SIG-M5 treated with dmso at 0.1 percent for 504 hours (cell line): ENCODE results near the gene ZEB1.
"Not testable (repeated sequence)": the region's sequence is repeated elsewhere in the genome, so short reads cannot be mapped to it uniquely, and the experiment has no call there.

Source experiments
- DNase-seq: peaks from one replicate; lab custom pipeline; 2025; ENCODE audit not compliant: unreplicated experiment; lab: John Stamatoyannopoulos, UW

The ZEB1 gene

DNA sequence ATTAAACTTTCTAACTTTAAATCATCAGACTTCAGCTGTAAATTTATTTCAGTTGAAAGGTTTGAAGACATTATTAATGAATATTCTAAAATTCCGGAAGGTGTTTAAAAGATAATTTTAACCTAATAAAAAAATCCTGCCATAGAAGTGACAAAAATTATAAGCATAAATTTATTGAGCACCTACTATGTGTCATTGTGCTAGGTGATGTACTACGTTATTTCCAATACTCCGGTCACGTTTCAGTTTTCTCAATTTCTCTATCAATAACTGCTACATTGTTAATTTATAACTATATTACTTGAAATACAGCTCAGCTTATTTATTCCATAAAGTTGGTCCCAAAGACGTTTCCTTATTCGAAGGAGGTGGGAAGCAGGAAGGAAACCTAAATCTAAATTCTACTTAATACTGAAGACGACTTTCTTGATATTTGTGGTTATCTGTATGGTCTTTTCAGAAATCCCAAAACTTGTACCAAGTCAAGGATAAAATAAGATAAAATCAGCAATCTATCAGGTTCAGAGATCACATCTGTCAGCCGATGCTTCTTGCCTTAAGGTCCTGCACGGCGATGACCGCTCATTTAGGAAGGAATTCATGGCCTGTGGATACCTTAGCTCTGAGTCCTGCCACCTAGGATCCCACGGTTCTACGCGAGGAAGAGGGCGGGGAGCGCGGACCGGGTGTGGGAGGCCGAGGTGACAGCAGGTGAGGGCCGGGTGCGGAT is 1.2 kb upstream of the ZEB1 start:
- no peak for DNase-seq

DNA sequence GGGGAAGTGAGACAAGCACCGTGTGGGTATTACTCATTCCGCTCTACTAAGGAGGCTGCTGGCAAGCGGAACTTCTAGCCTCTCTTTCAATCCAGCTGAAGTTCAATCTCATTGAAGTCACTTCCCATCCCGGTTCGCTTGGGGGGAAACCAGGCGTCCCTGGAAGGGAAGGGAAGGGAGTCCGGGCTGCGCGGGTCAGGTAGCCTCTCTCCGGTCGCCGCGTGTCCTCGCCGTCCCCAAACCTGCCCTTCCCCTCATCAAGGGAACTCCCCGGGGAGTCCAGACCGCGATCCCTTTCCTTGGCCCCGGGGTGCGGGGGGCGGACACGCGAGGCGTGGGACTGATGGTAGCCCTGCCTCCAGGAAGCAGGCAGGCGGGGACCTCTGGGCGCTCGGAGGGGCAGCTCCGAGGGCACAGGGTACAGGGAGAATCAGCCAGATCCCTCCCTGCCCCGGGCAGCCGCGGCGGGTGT is 598 bp upstream of the ZEB1 start:
- peak; percentile 74 for DNase-seq

DNA sequence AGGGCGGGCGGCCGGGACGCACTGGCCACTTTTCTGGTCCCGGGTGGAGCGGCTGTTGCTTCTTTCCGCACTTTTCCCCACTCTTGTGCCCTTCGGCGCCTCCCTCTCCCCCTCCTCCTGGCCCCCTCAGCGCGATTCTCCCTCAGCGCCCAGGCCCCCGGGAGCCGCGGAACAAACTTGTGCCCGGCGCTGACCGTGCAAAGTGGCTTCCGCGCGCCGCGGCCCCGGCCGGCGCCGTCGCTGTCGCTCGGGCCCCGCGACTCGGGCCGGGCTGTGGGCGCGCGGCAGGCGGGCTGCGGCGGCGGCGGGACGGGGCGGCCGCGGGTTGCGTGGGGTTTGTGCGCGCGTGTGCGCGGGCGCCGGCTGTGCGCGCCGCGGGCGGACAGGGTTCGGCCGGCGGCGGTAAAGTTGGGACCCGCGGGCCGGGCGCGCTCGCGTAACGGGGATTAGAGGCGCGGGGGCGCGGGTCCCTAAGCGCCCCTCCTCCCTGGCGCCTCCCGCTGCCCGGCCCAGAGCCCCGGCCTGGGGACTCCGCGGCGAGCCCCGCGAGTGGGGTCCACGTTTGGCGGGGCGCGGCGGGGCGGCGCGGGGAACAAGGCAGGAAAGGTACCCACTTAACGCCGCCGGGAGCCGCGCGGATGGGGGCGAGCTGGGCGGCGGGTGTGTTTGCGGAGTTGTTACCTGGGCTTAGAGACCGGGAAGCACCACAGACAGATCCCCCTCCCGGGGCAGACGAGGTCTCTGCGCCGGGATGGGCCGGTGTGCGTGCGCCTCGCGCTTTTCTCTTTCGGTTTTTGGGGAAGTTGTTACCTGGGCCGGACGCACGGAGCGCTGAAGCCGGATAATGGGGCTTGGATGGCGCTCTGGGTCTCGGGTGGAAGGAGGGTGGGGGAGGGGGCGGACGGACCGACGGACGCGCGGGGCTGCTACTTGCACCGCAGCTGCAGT is 860 bp downstream of the ZEB1 start:
- no peak for DNase-seq

DNA sequence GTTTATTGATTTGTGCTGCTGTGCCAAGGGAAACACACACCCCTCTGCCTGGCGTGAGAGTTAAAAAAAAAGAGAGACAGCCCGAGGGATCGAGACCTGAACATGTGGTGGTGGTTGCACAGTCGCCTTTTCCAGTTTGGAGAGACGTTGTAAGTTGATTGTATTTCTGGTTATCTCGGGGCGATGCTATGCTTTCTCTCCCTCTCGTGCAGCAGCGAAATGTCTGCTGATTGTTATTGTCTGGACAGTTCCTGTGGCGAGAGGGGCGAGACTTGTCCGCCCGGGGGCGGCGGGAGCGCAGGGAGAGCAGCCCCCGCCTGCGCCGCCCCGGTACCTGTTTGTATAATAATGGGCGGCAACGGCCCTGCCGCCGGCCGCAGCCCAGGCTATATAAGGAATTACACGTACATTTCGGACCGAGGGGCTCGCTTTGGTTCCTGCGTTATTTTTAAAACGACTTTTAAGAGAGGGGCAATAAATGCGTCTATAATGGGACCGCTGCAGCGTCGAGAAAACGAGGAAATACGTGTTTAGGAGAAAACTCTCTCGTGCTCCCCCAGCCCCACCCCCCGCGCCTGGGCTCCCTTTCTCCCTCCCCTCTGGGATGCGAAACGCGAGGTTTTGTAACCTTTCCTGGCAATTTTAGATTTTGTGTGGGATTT is 1.7 kb downstream of the ZEB1 start:
- no peak for DNase-seq

DNA sequence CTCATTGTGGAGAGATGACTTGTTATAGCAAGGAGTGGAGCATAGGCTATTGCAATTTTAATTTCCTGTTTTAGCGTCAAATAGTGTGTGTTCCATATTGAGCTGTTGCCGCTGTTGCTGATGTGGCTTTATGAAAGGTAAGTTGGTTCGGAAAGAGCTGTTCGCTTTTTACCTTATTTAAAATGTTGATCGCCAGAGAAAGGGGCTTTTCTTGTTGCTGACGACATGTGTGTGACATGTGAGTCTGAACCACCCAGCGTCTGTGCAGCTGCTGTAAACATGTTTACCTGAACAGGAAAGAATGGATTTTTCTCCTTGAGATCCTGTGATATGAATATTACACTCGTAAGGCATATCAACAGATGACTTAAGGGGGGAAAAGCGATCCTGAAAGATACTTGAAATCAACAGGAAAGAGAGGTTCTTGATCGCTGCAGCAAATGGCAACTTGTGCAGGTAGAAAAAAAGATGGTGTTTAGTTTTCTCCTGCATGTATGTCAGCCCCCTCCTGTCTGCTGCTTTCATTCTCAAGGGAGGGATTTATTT is 2.5 kb downstream of the ZEB1 start:
- no peak for DNase-seq

DNA sequence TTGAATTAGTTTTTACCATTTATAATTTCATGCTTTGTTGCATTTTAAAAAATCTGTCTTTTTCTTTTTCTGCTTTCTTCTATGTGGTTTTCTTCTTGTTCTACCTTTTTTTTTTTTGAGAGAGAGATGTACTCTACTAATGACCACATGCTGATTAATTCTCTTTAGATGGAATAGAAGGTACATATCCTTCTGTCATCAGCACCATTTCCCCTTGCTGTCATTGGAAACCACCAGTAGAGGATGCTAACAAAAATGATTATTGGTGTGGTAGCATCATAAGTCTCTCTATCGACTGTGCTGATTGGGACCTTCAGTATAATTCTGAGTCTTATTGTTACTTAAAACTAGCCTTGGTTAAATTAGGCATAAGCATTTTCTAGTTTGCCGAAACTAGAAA is 3.6 kb downstream of the ZEB1 start:
- DNase-seq, result no peak

DNA sequence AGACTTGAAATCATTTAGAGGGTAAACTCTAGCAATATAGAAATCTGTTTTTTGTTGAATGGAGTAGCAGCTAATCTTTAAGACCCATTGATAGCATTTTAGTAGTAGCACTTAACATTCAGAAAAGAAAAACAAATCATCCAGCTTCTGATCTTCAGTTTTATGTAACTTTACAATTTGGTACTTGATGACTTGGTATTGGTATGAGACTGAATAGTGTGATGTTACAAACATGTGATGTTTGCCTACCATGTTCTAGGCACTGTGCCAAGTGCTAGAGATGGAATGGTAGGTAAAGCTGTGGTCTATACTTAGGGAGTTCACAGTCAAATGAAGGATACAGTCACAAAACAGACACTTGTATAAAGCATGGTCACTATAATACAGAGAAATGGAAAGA is 21.3 kb downstream of the ZEB1 start:
- DNase-seq, result no peak

DNA sequence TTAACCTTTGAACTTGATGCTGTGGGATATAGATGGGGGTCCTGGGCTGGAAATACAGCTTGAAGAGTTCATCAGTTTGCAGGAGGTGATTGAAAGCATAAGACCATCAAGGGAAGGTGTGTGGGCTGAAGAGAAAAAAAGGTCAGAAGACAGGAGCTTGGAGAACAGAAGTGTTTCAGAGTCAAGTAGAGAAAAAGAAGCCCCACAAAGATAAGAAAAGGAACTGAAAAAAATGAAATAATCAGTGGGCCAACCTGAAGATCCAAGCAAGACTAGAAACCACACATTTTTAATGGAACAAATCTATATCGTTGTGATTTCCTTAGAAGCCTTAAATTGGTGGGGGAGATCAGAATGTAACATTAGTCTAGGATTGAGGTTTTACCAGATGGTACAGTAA is 22.5 kb downstream of the ZEB1 start:
- no peak for DNase-seq

DNA sequence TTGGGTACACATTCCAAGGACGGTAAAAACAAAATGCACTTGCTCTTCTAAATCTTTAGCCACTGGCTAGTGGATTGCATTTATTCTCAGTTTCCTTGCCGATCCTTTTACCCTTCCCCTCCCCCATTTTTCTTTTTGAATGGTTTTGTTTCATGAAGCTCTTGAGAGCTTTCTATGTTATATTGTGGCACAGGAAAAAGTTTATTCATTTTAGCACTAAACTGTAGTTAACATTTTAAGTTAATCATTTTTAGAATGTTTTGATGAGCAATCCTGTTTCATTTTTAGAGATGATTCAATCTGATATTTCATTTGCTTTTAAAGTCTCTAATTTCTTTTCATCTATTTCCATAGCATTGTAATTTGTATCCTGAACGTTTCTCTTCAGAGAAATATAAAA is 24.0 kb downstream of the ZEB1 start:
- no peak for DNase-seq

DNA sequence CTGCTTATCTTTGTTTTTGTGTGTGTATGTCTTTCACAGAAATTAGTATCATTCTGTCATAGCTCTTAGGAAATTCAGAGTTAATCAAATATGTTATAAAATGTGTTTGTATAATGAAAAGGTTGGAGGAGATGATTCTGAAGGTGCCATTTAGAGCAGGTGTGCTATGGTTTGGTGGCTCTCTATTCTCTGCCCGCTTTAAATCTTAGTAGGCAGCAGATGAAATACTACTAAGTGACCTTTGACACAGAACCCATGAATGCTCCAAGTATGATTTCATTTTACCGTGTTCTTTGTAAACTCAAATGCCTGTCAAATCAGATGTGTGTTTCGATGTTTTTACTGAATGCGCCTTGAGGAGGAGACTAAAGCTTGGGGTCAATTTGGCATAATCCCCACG is 24.5 kb downstream of the ZEB1 start:
- DNase-seq, result no peak

DNA sequence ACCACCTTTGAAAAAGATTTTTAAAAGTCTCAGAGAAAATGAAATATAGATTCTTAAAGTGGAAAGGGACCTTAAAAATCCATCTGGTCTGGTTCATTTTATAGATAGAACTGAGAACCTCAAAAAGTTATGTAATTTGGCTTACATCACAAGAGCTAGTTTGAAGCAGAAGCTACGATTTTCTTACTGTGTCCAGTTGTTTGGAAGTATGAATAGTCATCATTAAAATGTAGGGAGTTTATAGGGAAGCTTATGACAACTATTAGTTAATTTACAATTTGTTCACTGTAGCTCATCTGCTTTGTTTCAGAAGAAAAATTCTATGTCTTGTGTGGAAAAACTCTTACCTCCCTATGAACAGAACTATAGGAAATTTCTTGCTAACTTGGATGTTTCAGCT is 26.9 kb downstream of the ZEB1 start:
- DNase-seq, result no peak

DNA sequence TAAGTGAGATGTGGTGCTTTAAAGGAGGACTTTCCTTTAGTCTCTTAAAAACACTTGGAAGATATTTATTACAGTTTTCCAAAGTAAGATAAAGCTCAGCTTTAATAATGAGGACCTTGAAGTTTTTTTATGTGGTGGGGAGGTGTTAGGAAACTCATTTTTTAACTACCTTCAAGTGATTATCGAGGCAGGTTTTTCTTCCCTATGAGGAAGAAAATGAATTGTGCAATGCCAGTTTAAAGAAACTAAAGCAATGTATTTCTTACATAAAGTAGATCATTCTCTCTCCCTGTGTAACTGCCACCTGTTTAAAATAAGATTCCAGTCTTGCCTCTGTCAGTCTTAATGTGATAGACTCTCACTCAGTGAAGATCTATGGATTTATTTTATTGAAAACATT is 27.9 kb downstream of the ZEB1 start:
- DNase-seq, result no peak

DNA sequence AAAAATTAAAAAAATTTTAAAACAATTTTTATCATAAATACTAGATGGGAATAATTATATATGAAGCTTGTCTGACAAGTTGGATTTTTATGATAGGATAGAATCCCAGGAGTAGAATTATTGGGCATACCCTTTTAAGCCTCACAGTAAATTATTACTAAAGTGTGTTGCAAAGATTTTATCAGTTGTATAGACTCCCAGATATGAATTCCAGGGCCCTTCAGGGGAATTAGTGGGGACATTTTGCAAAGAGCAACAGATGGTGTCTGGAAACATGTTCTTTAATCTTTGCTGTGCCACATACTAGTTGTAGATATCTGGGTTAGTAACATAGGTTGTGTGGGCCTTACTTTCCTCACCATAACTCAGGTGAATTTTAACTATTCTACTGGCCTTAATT is 28.7 kb downstream of the ZEB1 start:
- no peak for DNase-seq

DNA sequence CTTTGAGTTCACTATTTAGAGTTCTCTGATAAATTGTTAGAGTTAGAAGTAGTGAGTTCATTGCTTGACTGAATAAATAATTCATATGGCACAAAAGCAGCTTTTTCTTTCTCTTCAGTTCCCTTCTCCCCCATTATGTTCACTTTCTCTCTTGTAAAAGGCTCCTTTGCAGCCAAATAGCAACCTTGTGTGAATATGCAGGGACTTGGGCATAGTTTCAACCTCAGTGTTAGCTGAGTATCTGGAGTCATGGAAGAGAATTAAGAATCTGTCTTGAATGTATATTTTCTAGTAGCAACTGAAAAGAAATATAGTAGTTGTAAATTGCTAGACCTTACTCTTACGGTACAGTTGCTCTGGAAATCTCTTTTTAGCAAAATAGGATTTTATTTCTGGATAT is 31.9 kb downstream of the ZEB1 start:
- DNase-seq, result no peak

DNA sequence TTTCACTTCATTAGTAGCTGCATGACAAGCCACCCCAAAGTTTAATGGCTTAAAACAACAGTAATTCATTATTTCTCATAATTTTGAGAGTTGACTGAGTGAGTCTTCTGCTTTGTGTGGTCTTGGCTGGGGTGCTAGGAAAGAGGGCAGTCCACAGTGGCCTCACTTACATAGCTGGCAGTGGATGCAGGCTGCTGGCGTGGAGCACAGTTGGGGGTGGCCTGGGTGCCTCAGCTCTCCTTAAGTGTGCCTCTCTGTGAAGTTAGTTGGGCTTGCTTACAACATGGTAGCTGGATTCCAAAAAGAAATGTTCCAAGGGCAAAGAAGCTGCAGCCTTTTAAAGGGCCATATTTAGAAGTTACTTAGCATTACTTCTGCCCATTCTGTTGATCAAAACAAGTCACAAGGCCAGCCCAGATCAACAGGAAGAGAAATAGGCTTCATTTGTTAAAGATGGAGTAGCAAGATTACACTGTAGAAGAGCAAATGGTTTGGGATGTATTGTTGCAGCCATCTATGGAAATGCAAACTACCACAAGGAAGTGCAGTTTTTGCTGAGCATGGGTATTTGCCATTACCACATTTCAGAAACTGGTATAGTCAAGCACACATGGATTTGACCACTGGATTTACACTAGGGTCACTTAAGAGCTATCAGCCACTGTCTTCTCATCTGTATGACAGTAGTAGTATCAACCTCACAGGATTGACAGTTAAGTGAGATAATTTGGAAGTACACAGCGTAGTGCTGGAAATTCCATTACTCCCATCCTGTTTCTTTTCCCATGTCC is 33.6 kb downstream of the ZEB1 start:
- DNase-seq, result no peak

DNA sequence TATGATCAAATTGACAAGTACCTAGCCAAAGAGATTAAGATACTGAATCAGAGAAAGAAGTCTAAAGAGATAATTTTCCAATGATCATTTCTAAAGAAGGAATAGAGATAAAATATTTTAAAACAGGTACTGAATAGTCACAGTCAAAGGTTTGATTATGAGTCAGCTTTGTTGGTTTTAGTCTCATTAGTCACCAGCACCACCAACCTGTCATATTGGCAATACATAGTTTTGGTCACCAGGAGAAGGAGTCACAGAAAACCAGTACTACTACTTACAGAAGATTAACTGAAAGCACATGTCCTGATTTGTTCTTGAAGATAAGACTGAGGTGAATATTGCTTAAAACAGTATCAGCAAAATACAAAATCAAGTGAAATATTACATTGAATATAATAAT is 34.6 kb downstream of the ZEB1 start:
- peak; percentile 56 for DNase-seq

DNA sequence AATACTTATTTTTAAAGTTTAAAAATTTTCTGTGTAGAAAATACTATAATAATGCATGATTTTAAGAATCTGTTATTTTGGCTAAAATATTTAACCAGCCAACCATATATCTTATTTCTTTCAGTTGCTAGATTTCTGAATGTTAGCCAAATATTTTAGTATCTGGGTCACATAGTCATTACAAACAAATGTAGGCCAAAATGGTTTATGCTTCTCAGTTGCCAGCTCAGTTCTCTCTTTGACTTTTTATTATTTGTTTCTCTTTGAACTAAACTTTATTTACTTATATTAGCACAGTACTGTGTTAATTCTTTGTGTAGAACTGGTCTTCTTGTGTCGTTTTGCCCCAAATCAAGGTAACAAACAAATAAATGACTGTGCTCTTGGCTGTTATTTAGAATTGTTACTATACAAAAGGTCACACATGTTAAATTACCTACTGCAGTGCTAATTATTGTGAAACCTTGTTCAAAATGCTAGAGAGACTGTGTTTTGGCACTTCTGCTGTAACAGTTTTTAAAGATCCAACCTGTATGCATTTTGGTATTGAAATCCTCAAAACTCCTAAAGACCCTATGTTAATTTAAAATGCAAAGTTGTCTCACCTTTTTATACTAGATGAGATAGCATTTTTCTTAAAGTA is 39.8 kb downstream of the ZEB1 start:
- no peak for DNase-seq

DNA sequence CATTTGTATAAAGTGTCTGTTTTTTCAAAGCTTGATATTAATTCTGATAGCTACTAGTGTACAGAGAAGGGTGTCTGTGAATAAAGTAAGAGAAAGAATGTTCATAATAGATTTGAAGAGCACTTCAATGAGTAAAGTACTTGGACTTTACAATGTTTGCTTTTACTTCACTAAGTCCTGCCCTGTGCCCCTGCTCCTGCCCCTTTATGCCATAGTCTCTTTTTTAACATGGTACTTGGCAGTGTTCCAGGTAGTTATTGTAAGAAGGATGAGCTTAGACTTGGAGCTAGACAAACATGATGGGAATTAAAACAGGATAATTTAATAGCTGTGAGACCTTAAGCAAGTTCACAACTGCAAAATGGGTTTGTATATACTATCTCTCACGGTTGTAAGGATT is 41.0 kb downstream of the ZEB1 start:
- no peak for DNase-seq

DNA sequence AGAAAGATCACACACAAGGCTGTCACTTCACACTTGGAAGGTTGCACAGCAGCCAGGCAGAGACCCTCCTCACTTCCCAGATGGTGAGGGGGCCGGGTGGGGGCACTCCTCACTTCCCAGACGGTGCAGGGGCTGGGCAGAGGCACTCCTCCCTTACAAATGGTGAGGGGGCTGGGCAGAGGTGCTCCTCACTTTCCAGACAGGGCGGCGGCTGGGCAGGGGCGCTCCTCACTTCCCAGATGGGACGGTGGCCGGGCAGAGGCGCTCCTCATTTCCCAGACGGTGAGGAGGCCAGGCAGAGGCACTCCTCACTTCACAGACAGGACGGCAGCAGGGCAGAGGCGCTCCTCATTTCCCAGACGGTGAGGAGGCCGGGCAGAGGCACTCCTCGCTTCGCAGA is 42.5 kb downstream of the ZEB1 start:
- not testable (repeated sequence) for DNase-seq

DNA sequence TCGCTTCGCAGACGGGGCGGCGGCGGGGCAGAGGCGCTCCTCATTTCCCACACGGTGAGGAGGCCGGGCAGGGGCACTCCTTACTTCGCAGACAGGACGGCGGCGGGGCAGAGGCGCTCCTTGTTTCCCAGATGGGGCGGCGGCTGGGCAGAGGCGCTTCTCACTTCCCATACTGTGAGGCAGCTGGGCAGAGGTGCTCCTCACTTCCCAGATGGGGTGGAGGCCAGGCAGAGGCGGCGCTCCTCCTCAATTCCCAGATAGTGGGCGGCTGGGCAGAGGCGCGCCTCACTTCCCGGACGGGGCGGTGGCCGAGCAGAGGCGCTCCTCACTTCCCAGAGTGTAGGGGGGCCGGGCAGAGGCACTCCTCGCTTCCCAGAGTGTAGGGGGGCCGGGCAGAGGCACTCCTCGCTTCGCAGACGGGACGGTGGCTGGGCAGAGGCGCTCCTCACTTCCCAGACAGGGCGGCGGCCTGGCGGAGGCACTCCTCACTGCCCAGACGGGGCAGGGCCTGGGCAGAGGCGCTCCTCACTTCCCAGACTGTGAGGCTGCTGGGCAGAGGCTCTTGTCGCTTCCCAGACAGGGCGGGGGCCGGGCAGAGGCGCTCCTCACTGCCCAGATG is 43.1 kb downstream of the ZEB1 start:
- no peak for DNase-seq
